GM12878 (cell line): ENCODE results near the gene CREB5. TPM values are rescaled to one million over a fixed set of nuclear protein-coding genes. Genes with fewer than 3 reads are reported as not detected.

Experiments used
- BCLAF1 ChIP-seq: fragments of 450-650 bp; IDR thresholded peaks from 2 replicates; pipeline ENCODE4 v1.6.1; 2017; ENCODE audit warnings: antibody characterized with exemption, mild to moderate bottlenecking, moderate library complexity
- BMI1 ChIP-seq: fragments of 450-650 bp; IDR thresholded peaks from 2 replicates; pipeline ENCODE4 v1.6.1; 2016; ENCODE audit warnings: mild to moderate bottlenecking, moderate library complexity, borderline replicate concordance
- GABPA ChIP-seq: IDR thresholded peaks from 2 replicates; pipeline ENCODE4 v1.6.1; 2014; ENCODE audit warnings: antibody characterized with exemption, low read depth, mild to moderate bottlenecking, inconsistent platforms
- HCFC1 ChIP-seq: fragments of 150-350 bp; IDR thresholded peaks from 2 replicates; pipeline ENCODE4 v1.6.1; 2014; ENCODE audit warnings: low read length
- NFIC ChIP-seq: IDR thresholded peaks from 2 replicates; pipeline ENCODE4 v1.6.1; 2012; ENCODE audit warnings: low read depth, mild to moderate bottlenecking, inconsistent platforms, low read length, moderate library complexity
- NFXL1 ChIP-seq: fragments of 450-650 bp; IDR thresholded peaks from 2 replicates; pipeline ENCODE4 v1.6.1; 2017; ENCODE audit warnings: antibody characterized with exemption, mild to moderate bottlenecking, borderline replicate concordance
- NFYA ChIP-seq: IDR thresholded peaks from 2 replicates; pipeline ENCODE4 v1.6.1; 2011; ENCODE audit warnings: low read depth, mild to moderate bottlenecking, low read length, improper control_type of control experiment, borderline replicate concordance
- NR2C1 ChIP-seq: fragments of 450-650 bp; IDR thresholded peaks from 2 replicates; pipeline ENCODE4 v1.6.1; 2017; ENCODE audit warnings: antibody characterized with exemption, mild to moderate bottlenecking, moderate library complexity
- NR2F1 ChIP-seq: fragments of 450-650 bp; conservative IDR thresholded peaks from 2 replicates; pipeline ENCODE4 v1.6.1; 2017; ENCODE audit warnings: mild to moderate bottlenecking
- RCOR1 ChIP-seq: conservative IDR thresholded peaks from 2 replicates; pipeline ENCODE4 v1.6.1; 2012; ENCODE audit warnings: low read depth, low read length, improper control_type of control experiment
- SKIL ChIP-seq: fragments of 450-650 bp; IDR thresholded peaks from 2 replicates; pipeline ENCODE4 v1.6.1; 2017; ENCODE audit warnings: mild to moderate bottlenecking, low read depth, inconsistent platforms; ENCODE audit not compliant: poor library complexity, severe bottlenecking
- SMAD1 ChIP-seq: fragments of 450-650 bp; IDR thresholded peaks from 2 replicates; pipeline ENCODE4 v1.6.1; 2018; ENCODE audit warnings: mild to moderate bottlenecking, low read depth; ENCODE audit not compliant: partially characterized antibody
- SPI1 ChIP-seq: IDR thresholded peaks from 2 replicates; pipeline ENCODE4 v1.6.1; 2011; ENCODE audit warnings: low read depth, mild to moderate bottlenecking, low read length, moderate library complexity, borderline replicate concordance; ENCODE audit not compliant: insufficient read depth
- SREBF2 ChIP-seq: IDR thresholded peaks from 2 replicates; pipeline ENCODE4 v1.6.1; 2012; ENCODE audit warnings: mild to moderate bottlenecking, low read length
- STAT1 ChIP-seq: fragments of 450-650 bp; conservative IDR thresholded peaks from 2 replicates; pipeline ENCODE4 v1.6.1; 2014; ENCODE audit warnings: antibody characterized with exemption, mild to moderate bottlenecking
- SUZ12 ChIP-seq: fragments of 200-600 bp; sonication (generic); IDR thresholded peaks from one replicate; pipeline ENCODE4 v1.6.1; 2018; ENCODE audit warnings: antibody characterized with exemption, mild to moderate bottlenecking; ENCODE audit not compliant: unreplicated experiment
- YY1 ChIP-seq: IDR thresholded peaks from 2 replicates; pipeline ENCODE4 v1.6.1; 2011; ENCODE audit warnings: low read depth, mild to moderate bottlenecking, low read length
- ZNF207 ChIP-seq: fragments of 450-650 bp; IDR thresholded peaks from 2 replicates; pipeline ENCODE4 v1.6.1; 2014; ENCODE audit warnings: antibody characterized with exemption, mild to moderate bottlenecking, borderline replicate concordance
- polyA plus RNA-seq, 11 experiments: library from polyadenylated mRNA; depleted of rRNA in 4 of 11; unstranded in 6 of 11; stranded (reverse) in 5 of 11; fragments of >200 nt; fragmentation: Nextera tagmentation in 4 of 11; fragmentation: Illumina TruSeq in 1 of 11; extraction: Ambion mirVana in 4 of 11; extraction: Trizol in 1 of 11; gene quantifications; 1 replicate in 1 of 11; 2 replicates in 10 of 11; pipeline versions ENCODE4 v1.2.1 to v1.2.3, GENCODE V29; 2011 to 2016; ENCODE audit warnings: inconsistent platforms in 2 of 11, missing spikeins in 2 of 11, low read depth in 1 of 11
- total RNA-seq, 4 experiments: library from RNA; depleted of rRNA in 3 of 4; stranded (reverse); fragments of >200 nt in 3 of 4; fragmentation: Illumina TruSeq in 1 of 4; extraction: Trizol in 1 of 4; gene quantifications; 2 replicates each; pipeline versions ENCODE4 v1.2.1 to v1.2.3, GENCODE V29; 2013 to 2021
- TF ChIP-seq, protein P1 (sequence below): IDR thresholded peaks from 2 replicates; pipeline ENCODE4 v1.6.1; 2011; ENCODE audit warnings: borderline replicate concordance, low read depth, mild to moderate bottlenecking, moderate library complexity, mixed read lengths, low read length; ENCODE audit not compliant: insufficient read depth; ENCODE audit errors: extremely low read length
- TF ChIP-seq, protein P2 (sequence below): IDR thresholded peaks from 2 replicates; pipeline ENCODE4 v1.6.1; 2011; ENCODE audit warnings: low read depth, mild to moderate bottlenecking, low read length, moderate library complexity, borderline replicate concordance; ENCODE audit errors: extremely low read depth

CREB5 gene
- total and polyA plus RNA-seq, 10 of the 15 experiments (the other 5 are each of a cell fraction or from before 2014, with no cell fraction given), result 12.9 to 74.1 (median 53.0) TPM

DNA sequence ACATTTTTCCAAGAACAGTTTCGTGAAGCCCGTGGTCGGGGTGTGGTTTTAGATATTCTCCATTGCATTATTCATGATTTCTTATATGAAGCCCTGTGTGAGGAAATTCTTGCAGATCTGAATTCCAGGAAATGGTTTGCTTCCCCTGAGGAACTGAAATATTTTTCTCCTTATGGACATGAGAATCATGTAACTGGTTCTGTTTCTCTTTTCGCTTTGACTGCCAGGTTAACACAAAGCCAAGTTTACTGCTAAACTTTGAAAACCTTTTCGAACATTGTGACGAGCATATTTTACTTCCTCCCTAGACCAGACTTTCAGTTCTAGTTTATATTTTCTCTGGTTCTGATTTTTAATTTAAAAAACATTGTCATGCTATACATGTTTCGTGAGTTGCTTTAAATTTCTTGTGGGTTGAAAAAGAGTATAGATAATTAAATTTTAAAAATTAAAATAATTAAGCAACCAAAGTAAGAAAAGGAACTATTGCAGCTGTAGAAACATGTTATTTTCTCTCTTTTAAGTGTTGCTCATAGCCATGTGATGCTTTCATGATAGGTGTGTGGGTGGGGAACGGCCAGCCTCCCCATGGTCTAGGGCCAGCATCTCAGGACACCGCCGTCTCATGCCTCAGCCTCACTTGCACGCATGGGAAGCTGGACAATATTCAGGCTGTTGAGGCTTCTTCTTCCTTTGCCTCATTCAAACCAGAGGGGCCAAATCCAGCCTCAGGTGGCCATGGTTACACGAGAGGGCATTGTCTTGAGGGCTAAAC lies 97.1 kb downstream of the CREB5 start (continued):
- TF ChIP-seq NFIC, result peak; percentile 88
- peak; percentile 32; the same call in 1 of the 2 replicates for TF ChIP-seq BMI1
- TF ChIP-seq ZNF207, result peak; percentile 68; the same call in 1 of the 2 replicates
- TF ChIP-seq SMAD1, result peak; percentile 35
- TF ChIP-seq NFXL1, result no peak
- TF ChIP-seq GABPA, result no peak
- no peak for TF ChIP-seq SREBF2
- no peak for TF ChIP-seq NR2C1
- TF ChIP-seq, protein P1, sequence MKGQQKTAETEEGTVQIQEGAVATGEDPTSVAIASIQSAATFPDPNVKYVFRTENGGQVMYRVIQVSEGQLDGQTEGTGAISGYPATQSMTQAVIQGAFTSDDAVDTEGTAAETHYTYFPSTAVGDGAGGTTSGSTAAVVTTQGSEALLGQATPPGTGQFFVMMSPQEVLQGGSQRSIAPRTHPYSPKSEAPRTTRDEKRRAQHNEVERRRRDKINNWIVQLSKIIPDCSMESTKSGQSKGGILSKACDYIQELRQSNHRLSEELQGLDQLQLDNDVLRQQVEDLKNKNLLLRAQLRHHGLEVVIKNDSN, result peak; percentile 27
- peak; percentile 95 for TF ChIP-seq SKIL
- TF ChIP-seq STAT1, result no peak
- TF ChIP-seq NFYA, result no peak
- TF ChIP-seq SUZ12, result no peak
- 0 out of 2 replicates have a peak, but pooled peaks have one; percentile 16 for TF ChIP-seq HCFC1
- TF ChIP-seq BCLAF1, result no peak
- no peak for TF ChIP-seq RCOR1
- TF ChIP-seq SPI1, result peak; percentile 88
- TF ChIP-seq, protein P2, sequence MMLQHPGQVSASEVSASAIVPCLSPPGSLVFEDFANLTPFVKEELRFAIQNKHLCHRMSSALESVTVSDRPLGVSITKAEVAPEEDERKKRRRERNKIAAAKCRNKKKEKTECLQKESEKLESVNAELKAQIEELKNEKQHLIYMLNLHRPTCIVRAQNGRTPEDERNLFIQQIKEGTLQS, result no peak
- peak; percentile 42; the same call in 1 of the 2 replicates for TF ChIP-seq NR2F1
- peak; percentile 55; the same call in 1 of the 2 replicates for TF ChIP-seq YY1
